Vagina (tissue), 2 donors: Measurements from ENCODE around the gene KAZALD1. TPM values are rescaled to one million over a fixed set of nuclear protein-coding genes. Genes with fewer than 3 reads are reported as not detected.

ENCODE experiments used
- DNase-seq, 2 donors: peaks; one replicate each; pipeline ENCODE4 v3.0.0-alpha.2; 2017; ENCODE audit errors: extremely low spot score in 2 of 2
- H3K27ac ChIP-seq: fragments of 200-600 bp; sonication (generic); one replicate; pipeline ENCODE4 v1.5.1; 2019
- H3K27me3 ChIP-seq: fragments of 200-600 bp; sonication (generic); one replicate; pipeline ENCODE4 v1.5.1; 2019
- H3K36me3 ChIP-seq, 2 donors: fragments of 200-600 bp; sonication (generic); one replicate each; pipeline ENCODE4 v1.5.1; 2017 to 2019
- H3K4me1 ChIP-seq: fragments of 200-600 bp; sonication (generic); one replicate; pipeline ENCODE4 v1.5.1; 2019
- H3K4me3 ChIP-seq, 2 donors: fragments of 200-600 bp; sonication (generic); 1 replicate in 1 of 2; 2 replicates in 1 of 2; pipeline ENCODE4 v1.5.1; 2016 to 2019
- H3K9me3 ChIP-seq: fragments of 200-600 bp; sonication (generic); one replicate; pipeline ENCODE4 v1.5.1; 2019
- CTCF ChIP-seq, 3 experiments: fragments of 450-650 bp in 2 of 3; fragments of 200-600 bp in 1 of 3; sonication (generic) in 1 of 3; IDR thresholded peaks; one replicate each; pipeline ENCODE4 v1.5.1; 2017 to 2019; ENCODE audit warnings: antibody characterized with exemption in 3 of 3, mild to moderate bottlenecking in 2 of 3, moderate library complexity in 2 of 3
- POLR2A ChIP-seq, 2 donors: fragments of 450-650 bp; IDR thresholded peaks; one replicate each; pipeline ENCODE4 v1.6.1; 2017; ENCODE audit warnings: antibody characterized with exemption in 2 of 2, mild to moderate bottlenecking in 2 of 2, moderate library complexity in 2 of 2
- POLR2AphosphoS5 ChIP-seq, 2 donors: sonication (generic); formaldehyde crosslinking; IDR thresholded peaks; one replicate each; pipeline ENCODE4 v1.9.0; 2017; ENCODE audit warnings: antibody characterized with exemption in 2 of 2, mild to moderate bottlenecking in 2 of 2, low read depth in 1 of 2; ENCODE audit not compliant: insufficient read depth in 1 of 2
- intact Hi-C: fragments of 100-400 bp; cut with DNase I; formaldehyde crosslinking; loops from one replicate; pipeline ENCODE4 v1.15.1; 2023
- total RNA-seq: library from RNA; depleted of rRNA; stranded (reverse); fragments of >200 nt; gene quantifications from one replicate; pipeline ENCODE4 v1.2.3, GENCODE V29; 2016

KAZALD1 gene
- total RNA-seq, 1 donor from 2014 or later = 4.2 TPM

DNA sequence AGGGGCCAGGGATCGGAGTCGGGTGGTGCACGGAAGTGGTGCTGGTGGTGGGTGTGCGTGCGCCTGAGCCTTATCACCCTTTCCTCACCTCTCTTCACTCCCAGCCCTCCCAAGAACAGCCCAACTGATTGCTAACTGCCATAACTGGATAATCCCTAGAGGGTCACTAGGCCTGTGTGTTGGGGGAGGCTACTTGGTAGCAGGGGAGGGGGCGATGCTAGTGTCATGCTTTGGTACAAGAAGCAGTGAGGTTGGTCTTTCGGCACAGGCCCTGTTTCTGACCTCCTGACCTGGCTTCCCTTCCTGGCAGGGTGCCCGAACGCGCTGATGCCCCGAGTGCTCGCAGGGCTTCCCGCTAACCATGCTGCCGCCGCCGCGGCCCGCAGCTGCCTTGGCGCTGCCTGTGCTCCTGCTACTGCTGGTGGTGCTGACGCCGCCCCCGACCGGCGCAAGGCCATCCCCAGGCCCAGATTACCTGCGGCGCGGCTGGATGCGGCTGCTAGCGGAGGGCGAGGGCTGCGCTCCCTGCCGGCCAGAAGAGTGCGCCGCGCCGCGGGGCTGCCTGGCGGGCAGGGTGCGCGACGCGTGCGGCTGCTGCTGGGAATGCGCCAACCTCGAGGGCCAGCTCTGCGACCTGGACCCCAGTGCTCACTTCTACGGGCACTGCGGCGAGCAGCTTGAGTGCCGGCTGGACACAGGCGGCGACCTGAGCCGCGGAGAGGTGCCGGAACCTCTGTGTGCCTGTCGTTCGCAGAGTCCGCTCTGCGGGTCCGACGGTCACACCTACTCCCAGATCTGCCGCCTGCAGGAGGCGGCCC, 652 bp downstream of the KAZALD1 start:
- peak overlapping the region; percentile 96 for H3K27ac ChIP-seq
- TF ChIP-seq POLR2A (IDR thresholded peaks at IDR 0.05) (no peak), CTCF (IDR thresholded peaks at IDR 0.05) (peak in 2 of 3 experiments; percentile 36 to 38), POLR2AphosphoS5 (IDR thresholded peaks at IDR 0.05; ENCODE audit: insufficient read depth in 1 of 2, low read depth in 1 of 2) (no peak)
- no peaks in the 10 kb centered on the region for H3K27me3 ChIP-seq
- DNase-seq = no peak
- peaks cover 55% of the 10 kb centered on the region for H3K4me1 ChIP-seq
- H3K9me3 ChIP-seq = no peaks in the 10 kb centered on the region
- no peaks in the 10 kb centered on the region for H3K36me3 ChIP-seq
- intact Hi-C loops = loop anchor here (1.0 to 5.0 kb wide), 2 partner anchors 20 to 70 kb away; no protein-coding TSS in a partner anchor
- peak overlapping the region; percentile 68 to 84 for H3K4me3 ChIP-seq

DNA sequence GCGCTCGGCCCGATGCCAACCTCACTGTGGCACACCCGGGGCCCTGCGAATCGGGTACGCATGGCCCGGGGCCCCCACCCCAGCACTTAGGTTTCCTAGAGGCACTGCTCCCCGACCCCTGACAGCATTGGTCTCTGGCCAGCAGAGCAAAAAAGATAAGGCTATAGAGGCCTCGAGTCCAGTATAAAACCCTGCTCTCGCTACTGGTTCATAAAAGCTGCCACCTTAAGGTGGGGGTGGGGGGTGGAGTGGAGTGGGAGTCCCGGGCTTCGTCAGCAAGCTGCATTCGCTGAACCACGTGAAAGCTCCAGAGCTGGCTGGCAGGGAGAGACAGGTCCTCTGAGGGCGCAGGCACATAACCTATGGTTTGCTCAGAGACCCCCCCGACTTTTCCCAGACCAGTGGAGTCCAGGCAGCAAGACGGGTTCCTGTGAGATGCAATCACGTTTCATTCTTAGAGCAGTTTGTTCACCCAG, 1.3 kb downstream of the KAZALD1 start:
- no peaks in the 10 kb centered on the region for H3K27me3 ChIP-seq
- intact Hi-C loops = loop anchor here (1.0 to 5.0 kb wide), 2 partner anchors 21 to 71 kb away; no protein-coding TSS in a partner anchor
- H3K9me3 ChIP-seq = no peaks in the 10 kb centered on the region
- H3K27ac ChIP-seq = peak overlapping the region; percentile 96
- H3K36me3 ChIP-seq = no peaks in the 10 kb centered on the region
- no peak for DNase-seq
- peaks cover 58% of the 10 kb centered on the region for H3K4me1 ChIP-seq
- peak overlapping the region; percentile 68 to 84 for H3K4me3 ChIP-seq
- TF ChIP-seq POLR2A (IDR thresholded peaks at IDR 0.05) (no peak), CTCF (IDR thresholded peaks at IDR 0.05) (no peak), POLR2AphosphoS5 (IDR thresholded peaks at IDR 0.05; ENCODE audit: insufficient read depth in 1 of 2, low read depth in 1 of 2) (no peak)

- no peak for DNase-seq
- peaks cover 58% of the 10 kb centered on the region for H3K4me1 ChIP-seq
- H3K36me3 ChIP-seq = no peaks in the 10 kb centered on the region
- TF ChIP-seq POLR2A (IDR thresholded peaks at IDR 0.05) (no peak), POLR2AphosphoS5 (IDR thresholded peaks at IDR 0.05; ENCODE audit: insufficient read depth in 1 of 2, low read depth in 1 of 2) (no peak), CTCF (IDR thresholded peaks at IDR 0.05) (no peak)
- no peak overlapping the region for H3K27ac ChIP-seq
- no peaks in the 10 kb centered on the region for H3K9me3 ChIP-seq
- H3K4me3 ChIP-seq = no peak overlapping the region
- intact Hi-C loops = loop anchor here (1.0 to 5.0 kb wide), 2 partner anchors 21 to 71 kb away; no protein-coding TSS in a partner anchor
- no peaks in the 10 kb centered on the region for H3K27me3 ChIP-seq
Measured at GRCh38 chr10:101063548-101064414, 2.0 kb downstream of the KAZALD1 start.

- H3K27ac ChIP-seq = no peak overlapping the region
- H3K9me3 ChIP-seq = no peaks in the 10 kb centered on the region
- H3K4me1 ChIP-seq = peaks cover 58% of the 10 kb centered on the region
- no peak for DNase-seq
- TF ChIP-seq POLR2A (IDR thresholded peaks at IDR 0.05) (no peak), POLR2AphosphoS5 (IDR thresholded peaks at IDR 0.05; ENCODE audit: insufficient read depth in 1 of 2, low read depth in 1 of 2) (no peak), CTCF (IDR thresholded peaks at IDR 0.05) (no peak)
- no peaks in the 10 kb centered on the region for H3K27me3 ChIP-seq
- H3K36me3 ChIP-seq = no peaks in the 10 kb centered on the region
- H3K4me3 ChIP-seq = no peak overlapping the region
- intact Hi-C loops = loop anchor here (5.0 kb wide), 1 partner anchor 72 kb away; no protein-coding TSS in a partner anchor
Measured at GRCh38 chr10:101064415-101065030, 2.7 kb downstream of the KAZALD1 start.
